Pancreas (tissue), 10 donors: ENCODE measurements around the gene EFCAB8. TPM values are rescaled to one million over a fixed set of nuclear protein-coding genes. Genes with fewer than 3 reads are reported as not detected.

ENCODE experiments used
- ATAC-seq, 4 donors: fragments of 200-7000 bp; cut with Tn5 transposase; one replicate each; pipeline versions ENCODE4 v1.8.0 to v1.9.1; 2020; ENCODE audit warnings: mild to moderate bottlenecking in 4 of 4, moderate library complexity in 4 of 4
- DNase-seq, 6 donors: peaks; one replicate each; pipeline ENCODE4 v3.0.0-alpha.2; 2020
- FAIRE-seq: peaks from 2 replicates; lab custom pipeline; 2012; peaks lifted over from hg19 to GRCh38; lab: Jason Lieb, UNC
- H3K27ac ChIP-seq, 4 donors: fragments of 200-600 bp; sonication (generic); 1 replicate in 3 of 4; 2 replicates in 1 of 4; pipeline versions ENCODE4 v1.5.0 to v1.8.0; 2020
- H3K27me3 ChIP-seq, 4 donors: fragments of 200-600 bp; one replicate each; pipeline ENCODE4 v1.8.0; 2021
- H3K36me3 ChIP-seq, 3 donors: fragments of 200-600 bp; sonication (generic) in 1 of 3; one replicate each; pipeline versions ENCODE4 v1.5.0 to v1.8.0; 2020 to 2021
- H3K4me1 ChIP-seq, 3 donors: fragments of 200-600 bp; one replicate each; pipeline ENCODE4 v1.8.0; 2021
- H3K4me3 ChIP-seq, 4 donors: fragments of 200-600 bp; sonication (generic) in 2 of 4; one replicate each; pipeline versions ENCODE4 v1.5.0 to v1.8.0; 2020 to 2021
- H3K9me3 ChIP-seq, 4 donors: fragments of 200-600 bp; one replicate each; pipeline ENCODE4 v1.8.0; 2021
- WGBS, 2 donors: extraction: QIAGEN DNeasy Blood & Tissue Kit; methylation state at CpG; one replicate each; pipeline ENCODE4 v1.1.7; 2013; 5-methylcytosine and 5-hydroxymethylcytosine counted together
- intact Hi-C, 3 donors: fragments of 100-400 bp; cut with DNase I; formaldehyde crosslinking; loops; one replicate each; pipeline versions ENCODE4 v1.11.1 to v1.14.2; 2022
- polyA plus RNA-seq, 2 donors: library from polyadenylated mRNA; stranded (reverse); fragments of 200-250 nt; gene quantifications; one replicate each; pipeline ENCODE4 v1.2.3, GENCODE V29; 2013
- total RNA-seq, 6 donors: library from RNA; stranded (reverse); fragmentation: NEBNext Ultra II Directional in 4 of 6; extraction: Animal tissue kit (Norgen Biotek cat#: 25700) in 4 of 6; gene quantifications; one replicate each; pipeline versions ENCODE4 v1.2.1 to v1.2.4, GENCODE V29; 2021 to 2023
- TF ChIP-seq, protein P1 (sequence below), 4 donors: fragments of 200-600 bp; sonication (generic) in 3 of 4; IDR thresholded peaks; one replicate each; pipeline versions ENCODE4 v1.5.0 to v1.8.0; 2021; ENCODE audit warnings: antibody characterized with exemption in 4 of 4
- donor health status: healthy with polysubstance abuse.
- donor health status: DM: no; HTN: no; CAD: no; lungs with moderate emphysema.
- donor health status: DM: no; HTN: no; CAD: no.
- donor health status: control.
- donor health status: control.
- donor health status: Bipolar disorder and iron deficiency.
- donor health status: DM: yes; HTN: yes; CAD: no.
- donor health status: DM: no; HTN: no; CAD: no.
- donor health status: DM: no; HTN: no; CAD: no.
- donor health status: DM: yes; HTN: yes; CAD: no.

EFCAB8 gene
- total and polyA plus RNA-seq, 8 donors, result 0.12 to 0.35 (median 0.19) TPM; not detected in 1

DNA sequence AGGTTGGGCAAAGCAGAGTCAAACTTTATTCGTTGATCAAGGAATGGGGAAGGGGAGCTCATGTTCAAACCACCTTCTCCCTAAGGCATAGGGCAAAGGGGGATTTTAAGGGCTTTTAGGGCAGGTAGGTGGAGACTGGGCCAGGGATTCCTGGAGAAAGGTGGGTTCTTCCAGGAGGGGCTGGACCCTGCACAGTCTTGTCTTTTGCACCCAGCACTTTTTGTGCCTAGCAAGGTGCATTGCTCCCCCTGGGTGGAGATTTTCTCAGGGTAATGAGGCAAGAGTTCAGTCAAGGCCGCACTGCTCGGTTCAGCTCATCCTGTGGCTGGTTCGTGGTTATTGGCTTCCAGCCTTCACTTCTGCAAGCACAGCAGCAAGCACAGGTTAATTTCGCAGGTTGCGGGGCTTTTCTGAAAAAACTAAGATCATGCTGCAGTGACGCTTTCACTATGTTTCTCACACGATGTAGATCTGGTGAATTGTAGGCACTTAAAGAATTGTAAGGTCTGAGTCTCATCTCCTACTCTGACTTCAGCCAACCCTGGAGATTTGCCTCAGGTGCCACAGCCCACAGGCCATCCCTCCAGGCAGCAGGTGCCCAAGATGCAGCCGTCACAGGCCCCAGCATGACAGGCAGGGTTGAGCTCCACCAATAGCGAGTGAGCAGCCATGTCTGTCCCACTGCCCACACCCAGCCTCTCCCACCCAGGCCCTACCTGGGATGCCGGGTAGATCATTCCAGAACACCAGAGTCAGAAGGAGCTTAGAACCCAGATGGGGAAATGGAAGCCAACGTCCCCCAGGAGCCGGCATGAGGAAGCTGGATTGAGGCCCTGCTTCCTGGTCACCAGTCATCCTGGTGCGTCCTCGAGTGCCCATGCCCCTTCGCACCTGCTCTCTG, 108.4 kb downstream of the EFCAB8 start:
- Histone ChIP-seq H3K9me3 (no peaks in the 10 kb centered on the region), H3K36me3 (no peaks in the 10 kb centered on the region), H3K4me3 (no peak overlapping the region), H3K27me3 (no peaks in the 10 kb centered on the region), H3K27ac (no peak overlapping the region), H3K4me1 (no peaks in the 10 kb centered on the region)
- 67 to 74% methylated on average over 16 of the region's 16 CpGs for WGBS, 2 donors
- no peak for FAIRE-seq
- no peak for ATAC-seq
- TF ChIP-seq, protein P1, sequence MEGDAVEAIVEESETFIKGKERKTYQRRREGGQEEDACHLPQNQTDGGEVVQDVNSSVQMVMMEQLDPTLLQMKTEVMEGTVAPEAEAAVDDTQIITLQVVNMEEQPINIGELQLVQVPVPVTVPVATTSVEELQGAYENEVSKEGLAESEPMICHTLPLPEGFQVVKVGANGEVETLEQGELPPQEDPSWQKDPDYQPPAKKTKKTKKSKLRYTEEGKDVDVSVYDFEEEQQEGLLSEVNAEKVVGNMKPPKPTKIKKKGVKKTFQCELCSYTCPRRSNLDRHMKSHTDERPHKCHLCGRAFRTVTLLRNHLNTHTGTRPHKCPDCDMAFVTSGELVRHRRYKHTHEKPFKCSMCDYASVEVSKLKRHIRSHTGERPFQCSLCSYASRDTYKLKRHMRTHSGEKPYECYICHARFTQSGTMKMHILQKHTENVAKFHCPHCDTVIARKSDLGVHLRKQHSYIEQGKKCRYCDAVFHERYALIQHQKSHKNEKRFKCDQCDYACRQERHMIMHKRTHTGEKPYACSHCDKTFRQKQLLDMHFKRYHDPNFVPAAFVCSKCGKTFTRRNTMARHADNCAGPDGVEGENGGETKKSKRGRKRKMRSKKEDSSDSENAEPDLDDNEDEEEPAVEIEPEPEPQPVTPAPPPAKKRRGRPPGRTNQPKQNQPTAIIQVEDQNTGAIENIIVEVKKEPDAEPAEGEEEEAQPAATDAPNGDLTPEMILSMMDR (IDR thresholded peaks at IDR 0.05), result no peak
- DNase-seq, result peak in 2 of 6 donors; percentile 4 to 26
- intact Hi-C loops, result no loop called here

DNA sequence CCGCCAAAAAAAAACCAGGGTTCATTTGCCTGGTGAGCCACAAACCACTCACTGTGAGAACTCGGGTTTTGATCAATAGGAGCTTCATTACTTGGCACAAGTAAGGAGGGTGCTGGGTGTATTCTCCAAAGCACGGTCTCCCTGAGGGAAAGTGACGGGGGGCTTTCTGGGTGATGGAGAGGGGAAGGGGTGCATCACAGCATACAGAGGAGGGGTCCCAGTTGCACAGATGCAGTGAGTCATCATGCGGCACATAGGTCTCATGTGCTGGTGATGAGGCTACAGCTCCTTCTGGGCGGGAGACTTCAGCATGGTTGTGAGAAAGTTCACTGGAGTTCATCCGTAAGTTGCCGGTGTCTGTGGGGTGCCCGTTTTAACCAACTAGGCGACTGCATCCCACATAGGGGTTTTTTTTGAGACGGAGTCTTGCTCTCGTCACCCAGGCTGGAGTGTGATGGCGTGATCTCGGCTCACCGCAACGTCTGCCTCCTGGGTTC, 109.3 kb downstream of the EFCAB8 start:
- H3K27me3 ChIP-seq, result no peaks in the 10 kb centered on the region
- TF ChIP-seq, protein P1 (IDR thresholded peaks at IDR 0.05), result no peak
- no peaks in the 10 kb centered on the region for H3K4me1 ChIP-seq
- no peak overlapping the region for H3K27ac ChIP-seq
- H3K4me3 ChIP-seq, result no peak overlapping the region
- 71 to 79% methylated on average over 16 of the region's 16 CpGs for WGBS, 2 donors
- no peaks in the 10 kb centered on the region for H3K9me3 ChIP-seq
- ATAC-seq, result no peak
- no peak for FAIRE-seq
- intact Hi-C loops, result no loop called here
- H3K36me3 ChIP-seq, result no peaks in the 10 kb centered on the region
- DNase-seq, result peak in 1 of 6 donors; percentile 1

DNA sequence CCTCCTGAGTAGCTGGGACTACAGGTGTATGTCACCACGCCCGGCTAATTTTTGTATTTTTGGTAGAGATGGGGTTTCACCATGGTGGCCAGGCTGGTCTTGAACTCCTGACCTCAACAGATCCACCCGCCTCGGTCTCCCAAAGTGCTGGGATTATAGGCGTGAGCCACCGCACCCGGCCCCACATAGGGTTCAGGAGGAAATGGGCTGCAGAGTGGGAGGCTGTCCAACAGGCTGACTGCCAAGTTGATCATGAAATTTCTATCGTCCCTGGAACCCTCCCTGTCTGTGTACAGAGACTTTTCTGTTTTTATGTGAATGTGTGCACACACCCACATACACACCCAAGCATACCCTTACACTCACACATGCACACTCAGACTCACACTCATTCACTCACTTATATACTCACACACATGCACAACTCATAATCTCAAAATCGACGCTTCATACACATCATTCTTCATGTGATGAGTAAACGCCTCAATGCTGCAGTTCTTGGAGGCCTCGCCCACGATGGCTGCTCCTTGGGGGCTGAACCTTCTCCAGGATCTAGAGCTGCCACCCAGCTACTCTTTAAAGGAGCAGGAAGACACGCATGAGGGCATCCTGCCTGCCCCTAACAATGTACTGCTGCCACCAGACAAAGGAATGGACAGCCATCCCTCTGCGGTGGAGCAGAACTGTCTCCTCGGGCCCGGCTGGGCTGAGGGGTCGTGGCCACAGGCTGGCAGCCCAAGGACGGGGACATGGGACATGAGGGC, 109.9 kb downstream of the EFCAB8 start:
- intact Hi-C loops, result no loop called here
- ATAC-seq, result no peak
- 59 to 65% methylated on average over 19 of the region's 19 CpGs for WGBS, 2 donors
- Histone ChIP-seq H3K4me3 (no peak overlapping the region), H3K4me1 (no peaks in the 10 kb centered on the region), H3K36me3 (no peaks in the 10 kb centered on the region), H3K27ac (no peak overlapping the region), H3K27me3 (no peaks in the 10 kb centered on the region), H3K9me3 (no peaks in the 10 kb centered on the region)
- FAIRE-seq, result no peak
- peak in 2 of 6 donors; percentile 4 to 20 for DNase-seq
- TF ChIP-seq, protein P1 (IDR thresholded peaks at IDR 0.05), result no peak

DNA sequence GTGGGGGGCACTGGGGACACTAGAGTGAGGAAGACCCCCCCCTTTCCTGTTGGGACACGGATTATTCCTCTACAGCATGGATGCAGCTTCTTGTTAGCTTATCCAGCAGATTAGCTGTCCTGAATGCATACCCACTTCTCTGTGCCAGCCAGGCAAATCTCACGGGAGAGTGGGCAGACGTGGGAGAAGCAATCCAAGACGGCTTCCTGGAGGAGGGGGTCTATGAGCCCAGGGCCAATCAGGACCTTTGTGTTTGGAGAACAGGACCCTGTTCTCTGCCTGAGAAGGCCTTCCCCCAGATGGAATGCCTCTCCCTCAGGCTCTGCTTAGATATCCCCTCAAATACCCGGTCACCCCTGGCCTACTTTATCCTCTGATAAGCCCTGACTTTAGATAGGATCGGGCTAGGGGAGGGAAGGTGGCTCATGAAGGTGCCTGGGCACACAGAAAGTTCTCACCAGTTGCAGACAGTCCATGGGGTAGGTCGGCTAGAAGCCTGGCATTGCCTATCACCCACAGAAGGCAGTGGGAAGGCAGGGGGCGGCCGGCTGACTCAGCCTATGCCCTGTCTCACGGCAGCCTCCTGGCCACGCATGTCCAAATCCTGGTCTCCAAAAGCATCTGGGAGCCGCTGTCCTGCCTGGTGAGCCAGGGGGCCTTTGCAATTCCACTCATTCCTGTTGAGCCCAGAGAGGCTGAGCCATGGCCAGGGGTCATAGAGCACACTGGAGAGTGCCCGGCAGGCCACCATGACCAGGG, 110.8 kb downstream of the EFCAB8 start:
- Histone ChIP-seq H3K27ac (no peak overlapping the region), H3K4me1 (no peaks in the 10 kb centered on the region), H3K4me3 (no peak overlapping the region), H3K9me3 (no peaks in the 10 kb centered on the region), H3K36me3 (no peaks in the 10 kb centered on the region), H3K27me3 (no peaks in the 10 kb centered on the region)
- TF ChIP-seq, protein P1 (IDR thresholded peaks at IDR 0.05), result no peak
- WGBS, 2 donors, result 70 to 71% methylated on average over 13 of the region's 13 CpGs
- ATAC-seq (no peak), FAIRE-seq (no peak), DNase-seq (peak in 2 of 6 donors; percentile 2 to 28)
- intact Hi-C loops, result no loop called here
